Measurements from ENCODE around the gene LAPTM5. TPM values are rescaled to one million over a fixed set of nuclear protein-coding genes. Genes with fewer than 3 reads are reported as not detected.

Gene LAPTM5
- total RNA-seq, 1 donor from 2014 or later = 214 TPM

GRCh38 chr1:30731806-30732276 lies 25.7 kb downstream of the LAPTM5 start:
- no peak for DNase-seq (ENCODE audit: low spot score)
- peaks cover 19% of the 10 kb centered on the region for H3K4me1 Mint-ChIP-seq (ENCODE audit: low read depth)
- no peak overlapping the region for H3K4me3 Mint-ChIP-seq
- no peaks in the 10 kb centered on the region for H3K27me3 Mint-ChIP-seq (ENCODE audit: insufficient read depth)
- no peaks in the 10 kb centered on the region for H3K9me3 Mint-ChIP-seq
- intact Hi-C loops (cut with micrococcal nuclease) = no loop called here
- peaks cover 32% of the 10 kb centered on the region for H3K36me3 Mint-ChIP-seq (ENCODE audit: low read depth)
- peak overlapping the region; percentile 91 for H3K27ac Mint-ChIP-seq

- no peaks in the 10 kb centered on the region for H3K9me3 Mint-ChIP-seq
- H3K4me1 Mint-ChIP-seq (ENCODE audit: low read depth) = peaks cover 19% of the 10 kb centered on the region
- intact Hi-C loops (cut with micrococcal nuclease) = no loop called here
- peaks cover 29% of the 10 kb centered on the region for H3K36me3 Mint-ChIP-seq (ENCODE audit: low read depth)
- H3K4me3 Mint-ChIP-seq = no peak overlapping the region
- H3K27me3 Mint-ChIP-seq (ENCODE audit: insufficient read depth) = no peaks in the 10 kb centered on the region
- DNase-seq (ENCODE audit: low spot score) = no peak
- H3K27ac Mint-ChIP-seq = peak overlapping the region; percentile 91
Measured at GRCh38 chr1:30731109-30731805, 26.3 kb downstream of the LAPTM5 start.

GRCh38 chr1:30730346-30731108 lies 27.0 kb downstream of the LAPTM5 start:
- Mint-ChIP-seq H3K36me3 (ENCODE audit: low read depth) (peaks cover 24% of the 10 kb centered on the region), H3K27ac (no peak overlapping the region), H3K4me3 (no peak overlapping the region), H3K9me3 (no peaks in the 10 kb centered on the region), H3K4me1 (ENCODE audit: low read depth) (peaks cover 19% of the 10 kb centered on the region), H3K27me3 (ENCODE audit: insufficient read depth) (no peaks in the 10 kb centered on the region)
- DNase-seq (ENCODE audit: low spot score) = no peak
- intact Hi-C loops (cut with micrococcal nuclease) = no loop called here

- Mint-ChIP-seq H3K27me3 (ENCODE audit: insufficient read depth) (no peaks in the 10 kb centered on the region), H3K27ac (no peak overlapping the region), H3K36me3 (ENCODE audit: low read depth) (peaks cover 18% of the 10 kb centered on the region), H3K4me1 (ENCODE audit: low read depth) (peaks cover 19% of the 10 kb centered on the region), H3K4me3 (no peak overlapping the region), H3K9me3 (no peaks in the 10 kb centered on the region)
- intact Hi-C loops (cut with micrococcal nuclease) = no loop called here
- no peak for DNase-seq (ENCODE audit: low spot score)
Measured at GRCh38 chr1:30729901-30730300, 27.7 kb downstream of the LAPTM5 start.

- no peak for DNase-seq (ENCODE audit: low spot score)
- Mint-ChIP-seq H3K9me3 (no peaks in the 10 kb centered on the region), H3K27ac (no peak overlapping the region), H3K4me1 (ENCODE audit: low read depth) (peaks cover 19% of the 10 kb centered on the region), H3K27me3 (ENCODE audit: insufficient read depth) (no peaks in the 10 kb centered on the region), H3K36me3 (ENCODE audit: low read depth) (peaks cover 13% of the 10 kb centered on the region), H3K4me3 (no peak overlapping the region)
- intact Hi-C loops (cut with micrococcal nuclease) = no loop called here
Measured at GRCh38 chr1:30728832-30729638, 28.5 kb downstream of the LAPTM5 start.

GRCh38 chr1:30728340-30728739 lies 29.2 kb downstream of the LAPTM5 start:
- intact Hi-C loops (cut with micrococcal nuclease) = no loop called here
- DNase-seq (ENCODE audit: low spot score) = no peak
- H3K36me3 Mint-ChIP-seq (ENCODE audit: low read depth) = peaks cover 11% of the 10 kb centered on the region
- H3K27me3 Mint-ChIP-seq (ENCODE audit: insufficient read depth) = no peaks in the 10 kb centered on the region
- H3K4me3 Mint-ChIP-seq = no peak overlapping the region
- H3K27ac Mint-ChIP-seq = no peak overlapping the region
- H3K4me1 Mint-ChIP-seq (ENCODE audit: low read depth) = peaks cover 19% of the 10 kb centered on the region
- H3K9me3 Mint-ChIP-seq = no peaks in the 10 kb centered on the region

GRCh38 chr1:30727824-30728223 lies 29.8 kb downstream of the LAPTM5 start:
- H3K36me3 Mint-ChIP-seq (ENCODE audit: low read depth) = peaks cover 6% of the 10 kb centered on the region
- peaks cover 19% of the 10 kb centered on the region for H3K4me1 Mint-ChIP-seq (ENCODE audit: low read depth)

GRCh38 chr1:30726773-30727684 lies 30.5 kb downstream of the LAPTM5 start:
- no peak for DNase-seq (ENCODE audit: low spot score)
- Mint-ChIP-seq H3K9me3 (no peaks in the 10 kb centered on the region), H3K4me3 (no peak overlapping the region), H3K27me3 (ENCODE audit: insufficient read depth) (no peaks in the 10 kb centered on the region), H3K36me3 (ENCODE audit: low read depth) (no peaks in the 10 kb centered on the region), H3K4me1 (ENCODE audit: low read depth) (peaks cover 19% of the 10 kb centered on the region), H3K27ac (peak overlapping the region; percentile 44)
- intact Hi-C loops (cut with micrococcal nuclease) = no loop called here

More at GRCh38 chr1:30727824-30728223, 29.8 kb downstream of the LAPTM5 start:
- Mint-ChIP-seq H3K9me3 (no peaks in the 10 kb centered on the region), H3K27ac (no peak overlapping the region), H3K4me3 (no peak overlapping the region), H3K27me3 (ENCODE audit: insufficient read depth) (no peaks in the 10 kb centered on the region)
- intact Hi-C loops (cut with micrococcal nuclease) = no loop called here
- DNase-seq (ENCODE audit: low spot score) = no peak

- DNase-seq (ENCODE audit: low spot score) = no peak
- H3K4me1 Mint-ChIP-seq (ENCODE audit: low read depth) = peaks cover 11% of the 10 kb centered on the region
- H3K27me3 Mint-ChIP-seq (ENCODE audit: insufficient read depth) = no peaks in the 10 kb centered on the region
- no peak overlapping the region for H3K27ac Mint-ChIP-seq
- intact Hi-C loops (cut with micrococcal nuclease) = no loop called here
- H3K9me3 Mint-ChIP-seq = no peaks in the 10 kb centered on the region
- H3K4me3 Mint-ChIP-seq = no peak overlapping the region
- no peaks in the 10 kb centered on the region for H3K36me3 Mint-ChIP-seq (ENCODE audit: low read depth)
Measured at GRCh38 chr1:30726236-30726635, 31.3 kb downstream of the LAPTM5 start.

- H3K27me3 Mint-ChIP-seq (ENCODE audit: insufficient read depth) = no peaks in the 10 kb centered on the region
- H3K9me3 Mint-ChIP-seq = no peaks in the 10 kb centered on the region
- H3K27ac Mint-ChIP-seq = no peak overlapping the region
- no peaks in the 10 kb centered on the region for H3K36me3 Mint-ChIP-seq (ENCODE audit: low read depth)
- no peak overlapping the region for H3K4me3 Mint-ChIP-seq
- DNase-seq (ENCODE audit: low spot score) = no peak
- peaks cover 9% of the 10 kb centered on the region for H3K4me1 Mint-ChIP-seq (ENCODE audit: low read depth)
- intact Hi-C loops (cut with micrococcal nuclease) = no loop called here
Measured at GRCh38 chr1:30725450-30726095, 32.0 kb downstream of the LAPTM5 start.

GRCh38 chr1:30724655-30725421 lies 32.7 kb downstream of the LAPTM5 start:
- H3K9me3 Mint-ChIP-seq = no peaks in the 10 kb centered on the region
- intact Hi-C loops (cut with micrococcal nuclease) = no loop called here
- no peak for DNase-seq (ENCODE audit: low spot score)

More at GRCh38 chr1:30724655-30725421, 32.7 kb downstream of the LAPTM5 start:
- Mint-ChIP-seq H3K27me3 (ENCODE audit: insufficient read depth) (no peaks in the 10 kb centered on the region), H3K4me3 (no peak overlapping the region), H3K4me1 (ENCODE audit: low read depth) (peaks cover 9% of the 10 kb centered on the region), H3K27ac (no peak overlapping the region), H3K36me3 (ENCODE audit: low read depth) (no peaks in the 10 kb centered on the region)
